HuH-7 (cell line): ENCODE results near the gene DPY19L1.
"Not testable (repeated sequence)": the region's sequence is repeated elsewhere in the genome, so short reads cannot be mapped to it uniquely, and the experiment has no call there.

Source experiments
- DNase-seq: peaks from one replicate; pipeline ENCODE4 v3.0.0; 2011; ENCODE audit warnings: low spot score

The DPY19L1 gene

GRCh38 chr7:35037211-35037525, at the start of gene DPY19L1:
Gene DPY19L1, minus strand, starts transcription at chr7:35037485. Its CDS starts 91 bp downstream, at chr7:35037394.
- no peak for DNase-seq

DNA sequence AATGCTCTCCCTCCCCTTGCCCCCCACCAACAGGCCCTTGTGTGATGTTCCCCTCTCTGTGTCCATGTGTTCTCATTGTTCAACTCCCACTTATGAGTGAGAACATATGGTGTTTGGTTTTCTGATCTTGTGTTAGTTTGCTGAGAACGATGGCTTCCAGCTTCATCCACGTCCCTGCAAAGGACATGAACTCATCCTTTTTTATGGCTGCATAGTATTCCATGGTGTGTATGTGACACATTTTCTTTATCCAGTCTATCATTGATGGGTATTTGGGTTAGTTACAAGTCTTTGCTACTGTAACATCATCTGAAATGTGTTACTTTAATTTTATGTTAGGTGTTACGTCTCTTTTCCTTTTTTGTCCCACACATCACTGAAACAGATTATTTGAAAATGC, 42.2 kb upstream of the DPY19L1 start:
- not testable (repeated sequence) for DNase-seq

DNA sequence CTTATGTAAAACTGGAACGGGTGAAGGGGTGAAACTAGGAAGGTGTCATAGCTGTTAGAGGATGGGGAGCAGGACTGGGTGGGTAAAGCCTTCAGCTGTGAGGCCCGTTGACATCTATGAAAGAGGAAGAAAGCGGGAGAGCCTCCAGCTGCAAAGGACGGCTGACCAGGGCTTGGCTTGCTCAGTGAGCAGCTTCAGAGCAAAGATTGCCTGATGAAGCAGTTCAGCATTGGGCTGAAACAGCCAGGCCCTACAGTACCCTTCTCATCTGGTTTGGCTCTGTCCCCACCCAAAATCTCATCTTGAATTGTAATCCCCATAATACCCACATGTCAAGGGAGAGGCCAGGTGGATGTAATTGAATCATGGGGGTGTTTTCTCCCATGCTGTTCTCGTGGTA, 36.7 kb upstream of the DPY19L1 start:
- not testable (repeated sequence) for DNase-seq

- DNase-seq = not testable (repeated sequence)
These were observed 35.9 kb upstream of the DPY19L1 start for GRCh38 chr7:35072950-35073827.

DNA sequence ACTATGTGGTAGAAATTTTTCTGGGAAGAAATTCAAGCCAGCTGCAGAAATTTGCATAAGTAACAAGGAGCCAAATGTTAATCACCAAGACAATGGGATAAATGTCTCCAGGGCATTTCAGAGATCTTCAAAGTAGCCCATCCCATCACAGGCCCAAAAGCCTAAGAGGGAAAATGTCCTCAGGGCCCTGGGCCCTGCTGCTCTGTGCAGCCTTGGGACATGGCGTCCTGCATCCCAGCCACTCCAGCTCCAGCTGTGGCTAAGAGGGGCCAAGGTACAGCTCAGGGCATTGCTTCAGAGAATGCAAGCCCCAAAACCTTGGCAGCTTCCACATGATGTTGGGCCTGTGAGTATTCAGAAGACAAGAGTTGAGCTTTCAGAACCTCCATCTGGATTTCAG, 31.8 kb upstream of the DPY19L1 start:
- not testable (repeated sequence) for DNase-seq

DNA sequence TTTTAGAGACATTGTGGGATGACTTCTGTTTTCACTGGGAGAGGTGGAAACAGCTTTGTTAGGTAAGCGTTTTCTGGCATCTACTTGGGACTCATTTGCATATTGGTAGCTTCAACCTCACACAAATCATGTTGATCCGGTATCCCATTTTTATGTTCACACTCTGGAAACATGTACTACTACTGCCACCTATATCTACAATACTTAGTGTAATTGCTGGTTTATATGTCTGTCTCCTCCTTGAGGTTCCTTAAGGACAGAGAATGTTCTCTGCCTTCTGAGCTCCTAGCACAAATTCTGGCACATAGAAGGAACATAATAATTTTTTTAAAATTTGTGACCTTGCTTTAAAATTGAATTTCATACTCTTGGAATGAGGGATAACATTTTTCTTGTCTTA, 28.1 kb upstream of the DPY19L1 start:
- not testable (repeated sequence) for DNase-seq

DNA sequence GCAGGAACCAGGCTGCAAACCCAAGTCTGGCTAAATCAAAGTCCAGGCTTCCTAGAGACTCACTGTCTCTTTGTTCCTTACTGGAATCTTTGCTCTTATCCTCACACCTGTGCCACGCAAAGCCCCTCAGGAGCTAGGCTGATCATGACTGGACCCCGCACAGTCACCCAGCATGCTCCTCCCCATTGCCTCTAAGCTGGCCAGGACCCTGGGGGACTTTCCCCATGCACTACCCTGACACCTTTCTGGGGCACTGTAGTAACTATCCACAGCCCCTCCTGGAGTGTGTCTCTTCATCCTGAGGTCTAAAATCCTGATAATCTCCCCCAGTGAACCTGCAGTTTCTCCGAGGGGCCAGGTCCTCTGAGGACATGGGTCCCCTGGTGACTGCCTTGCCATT, 21.3 kb upstream of the DPY19L1 start:
- not testable (repeated sequence) for DNase-seq

- not testable (repeated sequence) for DNase-seq
These were observed 20.5 kb upstream of the DPY19L1 start for GRCh38 chr7:35057505-35058451.

DNA sequence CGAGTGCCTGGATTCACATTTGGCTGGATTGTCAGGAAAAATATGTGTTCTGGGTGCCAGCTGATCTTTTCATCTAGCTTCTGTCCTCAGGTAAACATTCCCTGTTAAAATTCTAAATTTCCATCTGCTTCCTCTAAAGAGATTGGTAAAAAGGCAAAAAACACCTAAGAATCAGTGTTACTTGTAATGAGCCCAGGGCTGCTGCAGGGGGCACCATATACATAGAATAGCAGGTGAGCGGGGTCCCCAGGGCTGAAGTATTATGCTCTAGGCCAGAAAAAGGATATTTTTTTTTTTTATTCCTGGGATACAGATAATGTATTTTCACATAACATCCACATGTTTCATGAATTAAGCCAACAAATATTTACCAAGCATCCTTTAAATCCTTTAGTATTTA, 18.4 kb upstream of the DPY19L1 start:
- not testable (repeated sequence) for DNase-seq

- not testable (repeated sequence) for DNase-seq
These were observed 16.3 kb upstream of the DPY19L1 start for GRCh38 chr7:35053488-35054175.

GRCh38 chr7:35048390-35048789, 11.1 kb upstream of the DPY19L1 start:
- DNase-seq = not testable (repeated sequence)

GRCh38 chr7:35047912-35048305, 10.6 kb upstream of the DPY19L1 start:
- DNase-seq = not testable (repeated sequence)

- DNase-seq = not testable (repeated sequence)
These were observed 10.1 kb upstream of the DPY19L1 start for GRCh38 chr7:35047263-35047911.

- not testable (repeated sequence) for DNase-seq
These were observed 6.0 kb upstream of the DPY19L1 start for GRCh38 chr7:35043301-35043700.

GRCh38 chr7:35040906-35041305, 3.6 kb upstream of the DPY19L1 start:
- DNase-seq = no peak

- no peak for DNase-seq
These were observed 2.1 kb upstream of the DPY19L1 start for GRCh38 chr7:35039343-35039742.

- DNase-seq = no peak
These were observed 1.1 kb upstream of the DPY19L1 start for GRCh38 chr7:35038354-35038753.

GRCh38 chr7:35037526-35038341, 449 bp upstream of the DPY19L1 start:
- peak; percentile 87 for DNase-seq

DNA sequence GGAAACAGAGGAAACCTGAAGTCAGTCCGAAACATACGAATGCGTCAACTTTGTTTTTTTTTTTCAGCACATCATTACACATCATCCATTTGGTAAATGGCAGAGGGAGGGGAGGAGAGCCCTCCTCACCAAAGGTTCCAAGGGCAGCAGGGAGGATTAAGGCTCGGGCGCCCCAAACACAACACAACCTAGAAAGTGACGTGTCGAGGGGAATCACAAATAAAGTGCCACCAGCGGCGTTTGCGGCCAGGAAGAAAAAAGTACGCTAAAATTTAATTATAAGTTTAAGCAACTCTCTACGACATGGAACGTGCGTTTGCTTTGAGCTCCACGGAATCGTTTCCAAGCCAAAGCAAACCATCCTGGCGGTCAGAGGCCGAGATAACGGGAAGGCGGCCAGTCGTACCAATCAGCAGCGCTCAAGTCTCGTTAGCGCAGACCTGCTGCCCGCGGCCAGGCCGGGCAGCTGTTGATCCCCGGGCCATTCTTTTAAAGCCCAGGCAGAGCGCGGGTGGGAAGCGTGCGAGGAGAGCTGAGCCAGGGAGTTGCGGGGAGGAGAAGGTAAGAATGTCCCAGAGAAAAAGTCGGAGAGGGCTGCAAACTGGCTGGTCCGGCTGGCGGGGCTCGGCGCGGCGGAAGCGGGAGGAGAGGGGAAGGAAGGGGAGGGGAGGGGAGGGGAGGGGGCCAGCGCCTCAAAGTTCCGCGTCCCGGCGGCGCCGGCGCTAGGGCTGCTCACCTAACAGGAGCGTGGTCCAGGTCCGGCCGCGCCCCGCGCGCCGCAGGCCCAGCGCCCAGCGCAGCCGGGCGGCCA, 719 bp downstream of the DPY19L1 start:
- DNase-seq = peak; percentile 69

DNA sequence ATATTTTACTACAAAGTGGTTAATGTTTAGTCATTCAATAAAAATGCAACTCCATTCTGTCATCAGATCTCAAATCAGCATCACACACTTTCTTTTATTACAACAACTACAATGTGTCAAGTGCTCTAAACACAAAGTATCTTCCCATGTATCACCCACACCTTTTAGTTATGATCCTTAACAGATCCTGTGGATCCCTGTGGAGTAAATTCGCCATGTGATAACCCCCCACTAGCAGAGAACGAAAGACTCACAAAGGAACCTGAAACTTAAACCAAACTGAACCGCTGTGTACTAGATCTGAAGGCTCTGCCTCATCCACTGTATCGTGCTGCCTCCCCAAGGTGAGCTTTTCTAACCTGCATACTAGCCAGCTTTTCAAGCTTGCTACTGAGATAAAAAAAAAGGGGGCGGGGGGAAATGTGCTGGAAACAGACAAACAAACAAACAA, 1.7 kb downstream of the DPY19L1 start:
- peak; percentile 53 for DNase-seq
